ENCODE results near the gene GGACT.
A peak's percentile ranks its signal among the peaks of the same experiment; 100 is the strongest.

Gene GGACT

DNA sequence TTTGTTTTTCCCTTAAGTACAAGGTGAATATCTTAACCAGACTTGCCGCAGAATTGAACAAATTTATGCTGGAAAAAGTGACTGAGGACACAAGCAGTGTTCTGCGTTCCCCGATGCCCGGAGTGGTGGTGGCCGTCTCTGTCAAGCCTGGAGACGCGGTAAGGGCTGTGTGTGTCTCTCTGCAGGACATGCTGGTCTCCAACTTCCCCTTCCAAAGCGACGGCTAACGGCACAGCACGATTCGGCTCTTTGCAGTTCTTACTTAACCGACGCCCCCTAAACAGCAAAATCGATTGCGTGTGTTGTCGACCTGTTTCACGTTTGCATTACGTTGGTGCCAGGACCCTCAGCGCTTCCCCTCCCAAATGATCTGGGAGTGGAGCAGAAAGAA is 73.2 kb downstream of the GGACT start:
- DNase-seq (ENCODE audit: extremely low read depth in 1 of 2, low read depth in 1 of 2) = no peak

DNA sequence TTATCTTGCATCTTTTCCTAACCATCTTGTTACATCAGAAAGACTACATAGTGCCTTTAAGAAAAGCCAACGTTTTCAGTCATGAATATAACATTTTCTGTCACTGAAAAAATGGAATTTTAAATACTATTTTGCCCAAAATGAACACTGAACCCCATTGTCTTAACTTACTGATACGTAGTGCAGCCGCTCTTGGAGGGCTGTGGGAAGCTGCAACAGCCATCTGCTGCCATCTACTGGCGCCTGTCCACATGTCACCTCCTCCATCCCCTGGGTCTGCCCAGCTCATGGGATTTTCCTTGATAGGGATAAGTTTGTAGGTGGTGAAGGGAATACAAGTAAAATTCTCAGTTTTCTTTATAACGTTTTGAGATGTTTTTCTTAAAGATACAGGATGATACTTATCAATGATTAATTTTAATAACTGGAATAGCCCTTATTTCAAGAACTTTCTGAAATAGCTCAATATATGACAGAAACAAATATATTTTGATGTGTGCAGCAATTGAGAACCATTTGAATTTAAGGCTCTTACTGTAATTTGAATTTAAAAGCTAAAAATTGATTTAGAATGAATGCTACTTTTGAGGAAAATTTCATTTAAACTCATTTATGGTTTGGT is 73.7 kb downstream of the GGACT start:
- peak; percentile 13 to 25 for DNase-seq (ENCODE audit: extremely low read depth in 1 of 2, low read depth in 1 of 2)

DNA sequence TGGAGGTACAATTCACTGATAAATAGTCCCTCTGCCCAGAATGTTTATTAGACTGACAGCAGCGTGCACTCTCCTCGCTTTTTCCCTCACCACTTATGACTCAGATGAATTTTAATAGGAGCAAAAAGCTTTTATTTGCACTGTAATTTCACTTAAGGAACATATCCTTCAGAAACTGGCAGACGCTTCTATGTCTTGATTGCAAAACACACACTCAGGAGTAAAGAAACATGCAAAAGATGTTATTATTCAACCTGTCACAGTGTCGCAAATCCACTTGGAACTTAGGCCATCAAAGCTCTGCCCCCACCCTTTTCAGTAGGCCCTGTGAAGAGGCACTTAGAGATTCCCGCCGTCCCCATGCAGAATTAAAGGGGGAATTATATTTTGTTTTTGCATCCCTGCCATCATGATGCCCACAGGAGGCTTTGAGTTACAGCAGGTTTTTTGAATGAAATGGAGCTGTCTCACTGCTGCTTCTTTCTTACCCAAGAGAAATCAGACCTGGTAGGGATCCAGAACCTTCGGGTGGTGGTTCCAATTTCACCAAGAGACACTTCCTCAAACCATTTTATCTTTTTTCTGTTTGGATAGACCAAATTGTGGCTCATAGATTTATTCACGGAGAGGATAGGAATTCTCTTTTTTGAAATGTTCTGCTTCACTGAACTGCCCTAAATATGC is 74.5 kb downstream of the GGACT start:
- no peak for DNase-seq (ENCODE audit: extremely low read depth in 1 of 2, low read depth in 1 of 2)

DNA sequence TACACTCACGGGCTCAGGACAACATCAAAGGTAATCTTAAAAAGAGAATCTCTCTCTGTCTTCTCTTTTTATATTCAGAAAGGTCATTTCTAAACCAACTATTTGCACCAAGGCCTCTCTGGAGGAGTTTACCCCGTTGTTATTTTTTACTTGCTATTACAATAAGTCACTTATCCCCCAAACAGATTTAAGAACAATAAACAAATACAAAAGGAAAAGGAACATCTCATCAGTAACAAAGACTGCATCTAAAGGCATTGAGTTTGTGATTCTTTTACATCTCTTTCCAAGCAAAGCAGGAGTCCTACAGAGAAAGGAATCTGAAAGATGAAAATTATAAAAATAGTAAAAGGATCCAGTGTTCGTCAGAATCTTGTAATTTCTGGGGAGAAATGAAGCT is 75.4 kb downstream of the GGACT start:
- no peak for DNase-seq (ENCODE audit: extremely low read depth in 1 of 2, low read depth in 1 of 2)

DNA sequence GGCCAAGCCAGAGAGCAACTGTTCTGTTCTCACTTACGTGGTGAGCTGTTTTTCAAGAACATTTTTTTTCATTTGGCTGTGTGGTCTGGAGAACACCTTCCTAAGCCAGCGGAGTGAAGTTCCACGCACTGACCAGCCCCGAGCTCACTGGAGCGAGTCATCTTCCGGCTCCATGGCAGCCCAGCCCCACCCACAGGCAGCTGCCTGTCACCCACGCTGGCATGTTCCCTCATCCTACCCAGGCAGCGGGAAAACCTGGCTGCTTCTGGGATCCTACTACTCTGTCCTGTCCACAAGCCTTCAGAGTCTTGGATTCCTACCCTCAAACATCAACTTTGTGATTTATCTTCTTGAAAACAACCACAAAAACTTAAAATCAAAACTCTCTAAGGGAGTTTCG is 76.2 kb downstream of the GGACT start:
- no peak for DNase-seq (ENCODE audit: extremely low read depth in 1 of 2, low read depth in 1 of 2)

DNA sequence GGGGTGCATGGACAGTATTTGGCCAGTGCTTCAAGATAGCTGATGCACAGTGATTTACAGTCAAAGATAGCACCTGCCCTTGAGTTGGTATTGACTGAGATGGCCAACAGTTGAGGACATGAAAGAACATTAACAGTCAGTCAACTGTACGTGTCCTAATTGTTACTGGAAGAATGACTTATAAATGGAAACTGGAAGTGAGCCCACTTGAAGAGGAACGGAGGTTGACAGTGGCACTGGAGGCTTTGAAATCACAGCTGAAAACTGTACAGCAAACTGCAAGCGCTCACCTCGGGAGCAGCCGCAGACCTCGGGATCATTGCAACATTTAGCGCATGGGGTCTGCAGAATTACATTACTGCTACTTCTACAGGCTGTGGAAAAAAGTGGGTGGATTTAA is 77.1 kb downstream of the GGACT start:
- no peak for DNase-seq (ENCODE audit: extremely low read depth in 1 of 2, low read depth in 1 of 2)

DNA sequence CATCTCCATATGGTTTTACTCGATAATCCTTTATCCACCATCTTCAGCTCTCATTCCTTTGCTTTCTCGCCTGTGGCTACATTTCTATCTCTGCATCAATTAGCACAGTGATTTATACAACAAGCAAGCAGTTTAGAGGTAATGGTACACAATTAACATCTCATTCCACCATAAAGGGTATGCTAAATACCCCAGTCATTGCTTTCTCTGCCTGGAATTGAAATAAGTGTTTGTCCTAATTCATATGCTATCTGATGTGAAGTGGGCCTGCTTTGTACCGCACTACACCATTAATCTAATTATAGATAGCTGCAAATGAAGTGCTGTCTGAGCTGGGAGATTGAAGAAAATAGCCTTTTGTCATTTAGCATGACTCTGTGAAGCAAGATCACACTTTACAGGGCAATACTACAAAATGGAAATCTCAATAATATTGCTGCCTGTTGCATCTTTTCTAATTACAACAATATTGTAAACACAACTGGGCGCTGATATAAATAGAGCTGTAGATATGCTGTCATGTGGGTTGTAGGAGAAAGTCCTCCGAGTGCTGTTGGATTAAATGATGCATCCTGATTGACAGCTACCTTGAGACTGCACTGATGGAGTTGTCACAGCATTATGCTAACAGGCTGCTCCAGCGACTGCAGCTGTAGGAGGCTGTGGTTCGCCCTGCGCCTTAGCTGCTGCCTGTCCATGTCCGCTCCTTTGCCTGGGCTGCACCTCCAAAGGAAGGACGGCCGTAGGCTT is 78.2 kb downstream of the GGACT start:
- DNase-seq (ENCODE audit: extremely low read depth in 1 of 2, low read depth in 1 of 2) = no peak

DNA sequence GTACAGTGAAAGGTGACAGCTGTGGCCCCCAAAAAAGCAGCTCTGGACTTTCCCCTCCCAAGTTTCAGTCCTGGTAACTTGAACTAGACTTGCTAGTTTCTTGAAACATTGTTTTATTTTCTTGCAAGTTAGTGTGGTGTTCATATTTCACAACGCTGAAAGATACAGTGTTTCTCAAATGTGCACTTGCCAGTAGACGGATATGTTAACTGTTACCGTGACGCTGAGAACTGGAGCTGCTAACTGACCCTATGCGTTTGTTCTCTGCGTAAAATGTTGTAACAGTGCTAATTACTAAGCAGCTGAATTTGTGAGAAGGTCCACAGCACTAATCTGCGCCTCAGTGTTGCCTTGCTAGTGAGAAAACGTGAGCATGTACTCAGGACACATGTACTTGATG is 79.6 kb downstream of the GGACT start:
- no peak for DNase-seq (ENCODE audit: extremely low read depth in 1 of 2, low read depth in 1 of 2)

DNA sequence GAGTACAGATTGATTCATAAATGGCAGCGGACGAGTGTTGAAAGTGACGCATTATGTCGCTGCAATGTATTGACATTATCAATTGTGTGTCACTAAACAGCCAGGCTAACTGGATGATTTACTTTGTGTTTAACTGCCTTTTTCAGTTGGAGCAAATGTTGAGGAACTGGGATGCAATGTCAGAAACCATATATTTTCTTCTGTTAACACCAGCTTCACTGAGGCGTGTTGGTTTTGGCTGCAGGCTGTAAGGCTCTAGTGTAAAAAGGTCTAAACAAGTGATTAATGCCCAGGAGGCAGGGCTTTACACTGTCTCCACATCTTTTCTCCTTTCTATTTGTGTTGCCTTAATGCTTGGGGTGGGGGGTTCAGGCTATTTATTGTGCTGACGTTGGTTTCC is 80.1 kb downstream of the GGACT start:
- DNase-seq (ENCODE audit: extremely low read depth in 1 of 2, low read depth in 1 of 2) = no peak

DNA sequence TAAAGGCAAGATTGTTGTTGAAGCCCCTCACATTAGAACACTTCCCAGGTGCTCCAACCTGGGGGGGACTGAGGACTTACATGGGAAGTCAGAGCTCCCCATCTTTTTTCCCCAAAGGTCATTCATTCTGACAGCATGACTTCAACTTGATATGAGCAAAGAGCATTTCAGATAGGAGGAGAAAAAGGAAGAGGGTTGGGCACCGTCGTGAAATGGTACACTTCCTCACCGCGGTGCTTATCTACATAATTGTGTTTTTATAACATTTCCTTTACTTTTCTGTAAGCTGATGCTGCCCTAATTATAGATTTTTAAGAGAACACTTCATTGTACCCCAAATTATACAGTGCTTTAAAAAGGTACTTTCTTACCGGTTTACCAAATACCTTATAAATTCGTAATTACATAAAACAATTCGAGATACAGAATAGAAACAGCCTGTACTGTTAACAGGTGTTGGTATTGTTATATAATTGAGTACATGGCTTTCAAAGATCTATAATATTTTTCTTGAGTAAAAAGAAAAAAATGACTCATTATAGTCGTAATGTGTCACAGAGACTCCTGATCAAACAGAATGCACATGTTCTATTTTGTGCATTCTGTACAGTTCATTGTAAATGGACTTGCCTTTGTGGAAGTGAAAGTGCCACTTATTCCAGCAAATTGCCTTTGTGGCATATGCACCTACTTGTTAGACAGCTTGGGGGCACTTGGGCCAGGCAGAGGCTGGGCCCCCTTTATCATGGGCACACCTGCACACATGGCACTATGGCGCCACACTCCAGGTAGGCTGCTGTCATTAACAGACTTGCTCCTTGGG is 81.8 kb downstream of the GGACT start:
- DNase-seq (ENCODE audit: extremely low read depth in 1 of 2, low read depth in 1 of 2) = no peak

DNA sequence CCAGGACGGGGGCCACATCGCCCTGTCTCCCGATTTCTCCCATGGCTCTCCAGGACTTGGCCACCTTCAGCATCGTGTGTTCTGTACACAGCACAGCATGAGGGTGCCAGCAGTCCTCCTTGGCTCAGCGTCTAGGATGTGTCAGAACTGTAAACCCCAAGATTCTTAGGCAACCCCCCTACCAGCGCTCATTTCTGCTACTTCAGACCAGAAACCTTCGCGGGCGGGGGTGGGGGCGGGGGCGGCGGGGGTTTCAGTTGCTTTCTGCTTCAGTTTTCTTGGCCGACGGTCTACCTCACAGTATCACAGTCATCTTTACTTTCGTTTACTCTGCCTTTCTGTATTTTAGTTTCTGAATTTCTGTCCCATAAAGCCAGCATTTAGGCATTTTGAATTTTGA is 82.4 kb downstream of the GGACT start:
- peak; percentile 13 to 54 for DNase-seq (ENCODE audit: extremely low read depth in 1 of 2, low read depth in 1 of 2)

DNA sequence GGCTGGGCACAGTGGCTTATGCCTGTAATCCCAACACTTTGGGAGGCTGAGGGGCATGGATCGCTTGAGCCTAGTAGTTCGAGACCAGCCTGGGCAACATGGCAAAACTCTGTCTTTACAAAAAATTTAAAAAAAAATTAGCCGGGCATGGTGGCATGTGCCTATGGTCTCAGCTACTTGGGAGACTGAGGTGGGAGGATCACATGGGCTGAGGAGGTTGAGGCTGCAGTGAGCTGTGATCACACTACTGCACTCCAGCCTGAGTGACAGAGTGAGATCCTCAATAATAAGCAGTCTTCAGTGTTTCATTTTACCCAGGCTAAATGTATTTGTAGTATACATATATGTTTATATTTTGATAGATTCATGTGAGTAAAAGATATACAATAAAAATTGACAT is 85.0 kb downstream of the GGACT start:
- DNase-seq (ENCODE audit: extremely low read depth in 1 of 2, low read depth in 1 of 2) = no peak

DNA sequence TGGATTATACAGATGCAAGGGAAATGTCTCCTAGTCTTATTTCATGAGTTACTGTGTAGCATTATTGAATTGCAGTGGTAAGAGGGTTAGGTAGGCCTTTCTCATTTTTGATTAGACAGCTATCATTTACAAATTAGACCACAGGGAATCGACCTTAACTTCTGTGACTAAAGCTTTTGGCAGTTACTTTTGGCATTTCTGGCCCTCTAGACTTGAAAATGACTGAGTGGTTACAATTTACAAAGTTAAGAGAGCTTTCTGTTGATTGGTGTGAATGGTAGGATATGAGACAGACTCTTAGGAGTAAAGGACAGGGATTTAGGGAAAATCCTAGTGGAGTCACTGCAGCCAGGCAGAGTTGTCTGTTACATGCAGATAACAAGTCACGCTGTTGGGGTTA is 86.1 kb downstream of the GGACT start:
- no peak for DNase-seq (ENCODE audit: extremely low read depth in 1 of 2, low read depth in 1 of 2)

DNA sequence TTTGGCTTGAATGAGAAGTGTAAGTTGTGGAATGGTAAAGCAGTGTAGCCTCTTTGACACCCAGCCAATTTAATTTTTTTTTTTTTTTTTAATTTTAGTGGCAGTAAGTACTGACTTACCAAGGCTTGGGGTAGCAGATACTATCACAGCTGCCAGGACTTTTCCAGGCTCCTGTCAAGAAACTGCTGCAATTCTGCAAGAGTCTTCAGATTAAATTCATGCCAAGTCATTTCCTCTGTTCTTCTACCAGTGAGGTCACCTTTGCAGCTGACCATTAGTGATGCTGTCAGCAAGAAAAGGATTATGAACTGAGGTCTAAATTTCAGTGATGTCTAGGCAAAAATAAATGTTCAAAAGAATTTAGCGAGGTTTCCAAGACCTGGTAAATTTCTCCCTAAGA is 91.2 kb downstream of the GGACT start:
- DNase-seq (ENCODE audit: extremely low read depth in 1 of 2, low read depth in 1 of 2) = no peak

DNA sequence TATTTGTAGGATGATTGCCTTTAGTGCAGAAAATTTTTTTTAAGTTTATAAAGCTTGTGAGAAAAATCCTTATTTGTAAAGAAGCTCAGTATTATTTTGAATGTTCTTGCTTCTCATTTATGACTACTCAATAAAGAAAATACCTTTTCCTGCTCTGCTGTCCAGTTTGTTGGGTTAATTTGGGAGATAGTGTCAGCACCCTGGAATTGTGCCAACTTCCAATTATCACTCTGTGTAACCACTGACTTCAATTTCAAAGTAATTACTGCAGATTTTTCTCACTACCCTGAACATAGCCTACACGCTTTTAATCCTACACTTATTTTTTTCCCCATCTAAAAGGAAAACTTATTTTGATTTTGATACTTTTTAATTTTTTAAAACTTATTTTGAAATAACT is 93.1 kb downstream of the GGACT start:
- no peak for DNase-seq (ENCODE audit: extremely low read depth in 1 of 2, low read depth in 1 of 2)

DNA sequence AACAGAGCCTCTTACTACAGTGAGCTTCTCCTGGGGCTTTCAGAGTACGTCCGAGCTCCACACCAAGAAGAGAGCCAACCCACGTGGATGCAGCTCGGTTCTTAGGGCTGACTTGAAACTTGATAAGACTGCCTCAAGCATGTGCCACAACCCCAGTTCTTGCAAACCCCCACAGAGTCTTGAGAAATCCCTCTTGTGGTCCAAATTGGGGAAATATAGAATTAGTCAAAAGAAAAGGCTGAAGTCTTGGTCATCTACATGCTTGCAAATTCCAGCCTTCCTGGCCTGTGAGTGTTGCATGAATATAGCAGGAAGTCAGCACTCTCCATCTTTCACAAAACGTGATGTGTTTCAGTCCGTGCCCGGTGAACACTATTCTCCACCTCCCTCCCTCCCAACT is 95.2 kb downstream of the GGACT start:
- no peak for DNase-seq (ENCODE audit: extremely low read depth in 1 of 2, low read depth in 1 of 2)

DNA sequence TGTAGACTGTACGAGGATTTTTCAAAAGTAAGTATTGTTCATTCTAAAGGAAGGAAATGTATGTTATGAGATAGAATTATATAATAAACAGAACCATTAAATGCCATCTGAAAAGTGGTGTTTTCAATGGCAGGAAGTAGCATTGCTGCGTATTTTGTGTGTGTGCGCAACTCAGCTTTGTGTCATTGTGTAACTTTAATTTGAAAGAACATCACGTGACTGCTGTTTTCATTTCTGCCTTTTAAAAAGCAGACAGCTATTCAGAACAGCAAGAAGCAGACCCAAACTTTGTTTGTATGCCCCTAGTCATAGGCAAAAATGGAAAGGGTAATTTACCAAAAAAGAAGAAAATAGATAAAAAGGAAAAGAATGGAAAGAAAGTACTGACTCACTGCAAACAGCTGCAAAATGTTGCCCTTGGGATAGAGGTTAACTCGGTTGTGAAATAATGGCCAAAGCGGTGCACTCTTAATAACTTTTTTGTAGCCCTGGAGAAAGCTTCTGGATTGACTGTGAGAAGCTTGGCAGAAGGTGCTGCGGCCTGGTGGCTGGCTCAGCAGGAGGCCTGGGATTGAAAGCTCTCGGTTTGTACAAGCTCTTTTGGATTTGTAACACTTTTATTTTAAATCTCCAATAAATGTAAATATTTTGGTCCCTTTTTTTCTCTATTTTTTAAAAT is 97.3 kb downstream of the GGACT start:
- DNase-seq (ENCODE audit: extremely low read depth in 1 of 2, low read depth in 1 of 2) = no peak

DNA sequence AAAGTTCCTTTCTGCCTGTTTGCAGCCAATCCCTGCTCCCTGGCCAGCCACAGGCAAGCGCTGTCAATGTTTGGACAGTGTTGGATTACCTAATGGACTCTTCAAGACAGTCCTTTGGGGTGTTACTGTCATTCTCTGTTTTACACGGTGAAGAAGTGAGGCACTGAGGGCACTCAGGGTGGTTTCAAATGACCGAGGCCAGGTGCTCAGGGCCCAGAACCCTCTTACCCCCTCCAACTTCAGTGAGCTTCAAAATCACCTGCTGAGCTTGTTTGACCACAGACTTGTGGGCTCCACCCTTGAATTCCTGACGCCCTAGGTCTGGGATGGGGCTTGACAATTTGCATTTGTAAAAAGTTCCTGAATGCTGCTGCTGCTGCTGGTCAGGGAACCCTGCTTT is 97.9 kb downstream of the GGACT start:
- no peak for DNase-seq (ENCODE audit: extremely low read depth in 1 of 2, low read depth in 1 of 2)

DNA sequence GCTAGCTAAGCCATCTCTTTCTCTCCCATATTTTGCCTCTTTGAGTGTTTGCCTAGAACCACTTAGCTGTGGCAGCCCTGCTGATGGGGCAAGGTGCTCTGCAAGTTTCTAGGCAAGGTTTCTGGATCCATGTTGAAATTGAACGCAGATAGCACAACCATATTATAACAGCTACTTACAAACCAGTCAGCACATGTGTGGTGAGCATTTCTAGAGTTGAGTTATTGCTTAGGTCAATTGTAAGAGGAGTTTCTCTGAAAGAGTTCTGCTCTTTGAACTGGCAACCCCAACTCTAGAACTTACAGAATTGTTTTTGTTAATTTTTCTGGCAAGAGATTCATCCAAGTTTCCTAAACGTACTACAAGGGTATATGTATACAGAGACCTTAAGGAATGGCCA is 103.3 kb downstream of the GGACT start:
- no peak for DNase-seq (ENCODE audit: extremely low read depth in 1 of 2, low read depth in 1 of 2)

DNA sequence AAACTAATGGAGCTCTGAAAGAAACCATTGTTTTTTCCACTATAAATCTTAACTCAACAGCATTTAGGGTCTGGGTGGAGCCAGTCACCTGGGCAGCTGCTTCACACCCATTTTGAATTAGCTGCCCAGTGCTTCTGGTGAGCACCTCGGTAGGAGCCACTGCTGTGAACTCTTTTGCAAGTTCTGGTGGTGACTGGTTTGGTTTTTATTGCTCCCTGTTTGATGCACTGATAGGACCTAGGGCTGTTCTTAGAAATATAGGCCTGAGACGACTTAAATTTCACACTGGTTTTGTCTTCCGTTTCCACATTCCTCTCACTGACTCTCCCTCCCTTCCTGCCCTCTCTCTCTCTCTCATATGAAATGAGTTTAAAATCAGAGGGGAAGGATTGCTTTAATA is 103.9 kb downstream of the GGACT start:
- no peak for DNase-seq (ENCODE audit: extremely low read depth in 1 of 2, low read depth in 1 of 2)

DNA sequence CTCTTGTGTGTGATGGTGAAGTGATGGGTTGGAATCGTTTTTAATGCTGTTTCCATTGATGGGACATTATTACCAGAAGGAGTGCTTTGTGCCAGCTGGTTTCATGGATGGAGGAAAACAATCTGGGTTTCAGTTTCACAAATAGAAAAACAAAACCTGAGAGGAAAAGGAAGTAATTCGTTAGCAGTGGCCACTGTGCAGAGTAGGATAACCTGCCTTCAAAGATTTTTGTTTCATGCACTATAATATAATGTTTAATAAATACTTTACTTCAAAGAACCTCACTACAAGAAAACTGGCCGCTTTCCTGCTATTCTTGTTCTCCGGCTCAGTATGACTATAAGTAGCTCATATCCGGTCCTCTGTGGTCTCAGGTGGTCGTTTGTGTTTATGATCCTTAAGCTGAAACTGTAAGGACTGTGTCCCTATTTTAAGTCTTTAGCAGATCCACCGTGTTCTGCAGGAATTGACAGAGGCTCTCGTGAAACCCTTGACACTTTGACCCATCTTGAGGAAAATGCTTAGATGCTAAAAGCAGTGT is 104.7 kb downstream of the GGACT start:
- no peak for DNase-seq (ENCODE audit: extremely low read depth in 1 of 2, low read depth in 1 of 2)

Measured in stimulated activated CD8-positive, alpha-beta memory T cell treated with anti-CD3 and anti-CD28 coated beads, Interleukin-7, amount 100 ng/mL, for 48 hours (primary cell).